GM21360 (cell line): ENCODE results near the gene RMI2.
A peak's percentile ranks its signal among the peaks of the same experiment; 100 is the strongest.

ENCODE experiments used
- ATAC-seq: cut with Tn5 transposase; IDR thresholded peaks from one replicate; pipeline ENCODE4 v1.9.1; 2021; ENCODE audit warnings: mild to moderate bottlenecking, moderate library complexity; ENCODE audit not compliant: unreplicated experiment

The RMI2 gene

GRCh38 chr16:11396241-11397048 is 51.2 kb downstream of the RMI2 start:
- ATAC-seq = peak; percentile 49

DNA sequence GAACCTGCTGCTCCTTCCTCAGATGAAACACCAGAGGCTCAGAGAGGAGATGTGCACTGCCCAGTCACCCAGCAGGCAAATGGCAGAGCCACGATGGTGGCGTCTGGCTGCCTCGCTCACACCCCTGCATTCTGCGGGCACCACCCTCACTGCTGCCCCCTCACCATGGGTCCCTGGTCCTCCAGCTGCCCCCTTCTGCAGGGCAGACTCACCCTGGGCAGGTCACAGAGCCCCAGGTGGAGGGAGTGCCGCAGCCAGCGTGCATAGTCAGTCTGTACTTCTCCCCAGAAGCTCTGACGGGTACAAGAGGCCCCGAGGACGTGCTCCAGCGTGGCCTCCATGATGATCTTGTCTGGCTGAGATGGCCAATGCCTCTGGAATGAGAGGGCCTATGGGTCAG is 52.9 kb downstream of the RMI2 start:
- ATAC-seq = no peak

- ATAC-seq = no peak
Measured at GRCh38 chr16:11398851-11399250, 53.6 kb downstream of the RMI2 start.

- no peak for ATAC-seq
Measured at GRCh38 chr16:11399261-11399831, 54.1 kb downstream of the RMI2 start.

DNA sequence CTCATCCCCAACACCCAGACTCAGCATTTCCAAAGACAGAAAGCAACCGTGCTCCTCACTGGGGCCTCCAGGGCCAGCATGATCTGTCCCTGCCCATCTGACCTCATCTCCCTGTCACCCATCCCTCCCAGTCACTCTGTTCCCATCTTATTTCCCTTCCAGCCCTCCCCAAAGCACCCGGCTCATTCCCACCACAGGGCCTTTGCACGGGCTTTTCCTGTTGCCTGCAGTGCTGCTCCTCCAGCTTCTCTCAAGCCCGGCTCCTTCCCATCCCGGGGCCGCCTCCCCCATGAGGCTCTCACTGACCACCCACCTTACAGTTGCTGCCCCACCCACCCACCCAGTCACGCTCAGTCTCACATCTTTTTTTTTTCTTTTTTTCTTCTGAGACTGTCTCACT is 54.8 kb downstream of the RMI2 start:
- no peak for ATAC-seq
